ENCODE results near the gene OBSCN.

Gene OBSCN

DNA sequence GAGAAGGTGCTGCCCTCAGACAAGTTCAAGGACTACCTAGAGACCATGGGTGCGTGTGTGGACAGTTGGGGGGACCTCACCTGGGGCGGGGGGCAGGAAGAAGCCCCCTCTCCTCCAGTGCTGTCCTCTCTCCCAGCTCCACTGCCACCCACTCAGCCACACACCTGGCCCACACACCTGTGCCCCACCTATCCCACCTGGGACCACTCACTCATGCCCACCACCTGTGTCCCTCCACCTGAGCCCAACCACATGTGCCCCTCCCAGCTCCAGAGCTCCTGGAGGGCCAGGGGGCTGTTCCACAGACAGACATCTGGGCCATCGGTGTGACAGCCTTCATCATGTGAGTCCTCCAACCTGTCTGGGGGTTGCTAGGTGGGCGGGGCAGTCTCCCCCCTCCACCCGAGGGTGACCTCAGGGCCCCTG, 169.8 kb downstream of the OBSCN start:
- DNase-seq (ENCODE audit: low read depth, low spot score) = no peak

DNA sequence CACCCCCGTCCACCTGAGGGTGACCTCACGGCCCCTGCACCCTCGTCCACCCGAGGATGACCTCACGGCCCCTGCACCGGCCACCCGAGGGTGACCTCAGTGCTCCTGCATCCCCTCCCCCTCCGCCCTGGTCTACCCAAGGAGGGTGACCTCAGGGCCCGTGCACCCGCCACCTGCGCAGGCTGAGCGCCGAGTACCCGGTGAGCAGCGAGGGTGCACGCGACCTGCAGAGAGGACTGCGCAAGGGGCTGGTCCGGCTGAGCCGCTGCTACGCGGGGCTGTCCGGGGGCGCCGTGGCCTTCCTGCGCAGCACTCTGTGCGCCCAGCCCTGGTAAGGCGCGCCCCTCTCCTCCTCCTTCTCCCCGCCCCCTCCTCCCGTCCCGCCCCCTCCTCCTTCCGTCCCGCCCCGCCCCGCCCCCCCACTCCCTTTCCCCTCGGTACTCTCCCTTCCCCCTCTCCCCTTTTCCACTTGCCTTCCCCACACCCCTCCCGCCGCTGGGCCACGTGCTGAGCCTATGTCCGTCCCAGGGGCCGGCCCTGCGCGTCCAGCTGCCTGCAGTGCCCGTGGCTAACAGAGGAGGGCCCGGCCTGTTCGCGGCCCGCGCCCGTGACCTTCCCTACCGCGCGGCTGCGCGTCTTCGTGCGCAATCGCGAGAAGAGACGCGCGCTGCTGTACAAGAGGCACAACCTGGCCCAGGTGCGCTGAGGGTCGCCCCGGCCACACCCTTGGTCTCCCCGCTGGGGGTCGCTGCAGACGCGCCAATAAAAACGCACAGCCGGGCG, 170.4 kb downstream of the OBSCN start:
- DNase-seq (ENCODE audit: low read depth, low spot score) = no peak

DNA sequence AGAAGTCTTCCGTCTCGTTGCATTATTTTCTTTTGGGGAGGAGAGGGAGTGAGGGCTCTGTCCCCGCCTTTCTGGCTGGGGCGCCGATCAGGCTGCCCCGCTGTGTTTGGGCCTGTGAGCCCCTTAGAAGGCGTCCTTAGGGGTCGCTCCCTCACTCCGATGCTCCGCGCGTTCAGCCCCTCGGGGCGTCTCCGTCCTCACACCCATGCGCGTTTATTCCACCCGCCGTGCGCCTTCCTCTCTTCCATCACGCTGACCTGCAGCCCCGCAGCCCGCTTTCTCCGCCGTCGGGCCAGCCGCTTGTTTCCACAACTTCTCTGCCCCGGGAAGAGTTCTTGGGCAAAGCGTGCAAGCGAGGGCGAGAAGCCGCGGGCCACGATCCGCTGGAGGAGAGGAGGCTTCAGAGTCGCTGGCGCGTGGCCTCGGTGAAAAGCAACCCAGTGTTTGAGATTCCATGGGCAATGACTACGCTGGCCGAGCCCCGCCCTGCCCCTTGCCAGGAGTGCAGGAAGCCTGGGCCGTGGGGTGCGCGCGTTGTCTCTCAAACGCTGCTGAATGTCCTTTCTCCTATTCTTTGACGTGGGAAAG, 171.1 kb downstream of the OBSCN start:
- DNase-seq (ENCODE audit: low read depth, low spot score) = no peak

DNA sequence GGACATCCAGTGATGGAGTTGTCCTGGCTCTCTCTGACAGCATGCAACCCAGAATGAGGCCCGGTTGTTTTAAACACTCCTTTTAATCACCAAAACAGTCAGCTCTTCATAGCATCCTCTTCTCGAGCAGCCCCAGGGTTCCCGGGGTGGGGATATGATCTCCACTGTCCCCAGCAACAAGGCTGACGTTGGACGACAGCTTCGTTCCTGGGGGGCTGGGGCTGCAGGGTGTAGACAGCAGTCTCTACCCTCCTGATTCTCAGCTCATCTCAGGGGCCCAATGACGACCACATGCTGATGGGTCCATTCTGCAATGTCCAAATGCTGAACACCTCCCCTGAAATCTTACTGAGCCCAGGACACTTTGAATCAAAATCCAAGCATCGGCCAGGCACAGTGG, 171.8 kb downstream of the OBSCN start:
- no peak for DNase-seq (ENCODE audit: low read depth, low spot score)

DNA sequence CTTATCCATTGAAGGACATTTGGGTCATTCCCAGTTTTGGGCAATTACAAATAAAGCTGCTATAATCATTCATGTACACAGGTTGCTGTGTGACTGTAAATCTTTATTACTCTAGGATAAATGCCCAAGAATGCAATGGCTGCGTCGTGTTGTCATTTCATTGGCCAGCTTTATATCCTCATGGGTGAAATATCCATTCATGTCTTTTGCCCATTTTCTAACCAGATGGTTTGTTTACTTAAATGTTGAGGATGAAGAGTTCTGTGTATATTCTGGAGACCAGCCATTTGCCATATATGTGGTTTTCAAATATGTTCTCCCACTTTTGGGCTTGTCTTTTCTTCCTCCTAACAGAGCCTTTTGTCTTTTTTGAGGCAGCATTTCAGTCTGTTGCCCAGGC, 173.5 kb downstream of the OBSCN start:
- no peak for DNase-seq (ENCODE audit: low read depth, low spot score)

DNA sequence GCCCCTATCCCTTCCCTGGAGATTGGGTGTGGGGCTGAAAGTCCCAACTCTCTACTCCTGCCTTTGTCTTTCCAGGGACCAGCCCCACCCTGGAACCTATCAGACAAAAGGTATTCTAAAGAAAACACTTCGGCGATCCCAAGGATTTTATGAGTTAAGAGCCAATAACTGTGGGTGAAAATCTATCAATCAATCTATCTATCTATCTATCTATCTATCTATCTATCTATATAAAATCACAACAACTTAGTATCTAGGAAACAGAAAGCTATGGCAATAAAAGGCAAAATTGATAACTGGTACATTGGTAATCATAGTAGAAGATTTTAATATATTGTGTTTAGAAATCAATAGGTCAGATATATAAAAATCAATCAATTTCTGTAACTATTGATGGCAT, 175.9 kb downstream of the OBSCN start:
- DNase-seq (ENCODE audit: low read depth, low spot score) = no peak

DNA sequence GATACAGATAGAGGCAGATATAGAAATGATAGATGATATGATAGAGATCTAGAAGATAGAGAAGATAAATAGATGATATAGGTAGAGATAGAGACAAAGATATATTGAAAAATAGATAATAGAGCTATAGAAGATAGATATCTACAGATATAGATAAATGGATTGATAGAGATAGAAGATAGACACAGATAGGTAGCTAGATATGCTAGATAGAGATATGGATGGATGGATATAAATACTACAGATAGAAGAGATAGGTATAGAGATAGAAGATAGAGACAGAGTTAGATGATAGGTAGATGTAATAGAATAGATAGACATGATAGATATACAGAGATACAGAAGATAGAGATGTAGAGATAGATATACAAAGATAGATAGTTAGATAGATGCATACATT, 177.4 kb downstream of the OBSCN start:
- no peak for DNase-seq (ENCODE audit: low read depth, low spot score)

DNA sequence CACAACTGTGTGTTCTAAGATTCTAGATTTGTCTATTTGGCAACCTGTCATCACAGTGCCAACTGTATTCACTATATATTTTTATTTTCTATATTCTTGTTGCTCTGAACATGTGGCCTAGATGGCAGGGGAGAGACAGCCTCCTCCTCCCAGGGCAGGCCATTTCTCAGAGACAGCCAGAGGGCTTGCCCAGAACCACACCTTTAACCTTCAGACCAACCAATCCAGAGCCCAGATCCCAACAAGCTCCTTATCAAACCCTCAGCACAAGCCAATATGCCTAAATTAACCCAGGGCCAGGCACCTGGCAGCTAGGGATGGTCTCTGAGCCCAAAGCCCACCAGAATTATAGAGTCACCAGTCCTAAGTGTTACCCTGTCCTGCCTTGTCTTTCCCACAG, 179.5 kb downstream of the OBSCN start:
- no peak for DNase-seq (ENCODE audit: low read depth, low spot score)

DNA sequence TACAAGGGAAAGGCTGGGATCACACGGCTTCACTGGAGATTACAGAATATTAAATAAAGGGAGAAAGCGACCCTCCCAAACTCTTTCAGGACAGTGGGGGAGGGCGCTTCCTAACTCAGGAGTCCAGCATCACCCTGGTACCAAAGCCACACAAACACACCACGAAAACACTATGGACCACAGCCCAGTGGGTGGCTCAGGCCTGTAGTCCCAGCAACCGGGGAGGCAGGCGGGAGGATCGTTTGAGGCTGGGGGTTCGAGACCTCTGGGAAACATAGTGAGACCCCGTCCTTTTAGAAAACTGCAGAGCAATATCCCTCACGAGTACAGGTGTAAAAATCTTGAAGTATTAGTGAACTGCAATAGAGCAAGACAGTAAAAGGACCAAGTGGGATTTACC, 182.8 kb downstream of the OBSCN start:
- no peak for DNase-seq (ENCODE audit: low read depth, low spot score)

DNA sequence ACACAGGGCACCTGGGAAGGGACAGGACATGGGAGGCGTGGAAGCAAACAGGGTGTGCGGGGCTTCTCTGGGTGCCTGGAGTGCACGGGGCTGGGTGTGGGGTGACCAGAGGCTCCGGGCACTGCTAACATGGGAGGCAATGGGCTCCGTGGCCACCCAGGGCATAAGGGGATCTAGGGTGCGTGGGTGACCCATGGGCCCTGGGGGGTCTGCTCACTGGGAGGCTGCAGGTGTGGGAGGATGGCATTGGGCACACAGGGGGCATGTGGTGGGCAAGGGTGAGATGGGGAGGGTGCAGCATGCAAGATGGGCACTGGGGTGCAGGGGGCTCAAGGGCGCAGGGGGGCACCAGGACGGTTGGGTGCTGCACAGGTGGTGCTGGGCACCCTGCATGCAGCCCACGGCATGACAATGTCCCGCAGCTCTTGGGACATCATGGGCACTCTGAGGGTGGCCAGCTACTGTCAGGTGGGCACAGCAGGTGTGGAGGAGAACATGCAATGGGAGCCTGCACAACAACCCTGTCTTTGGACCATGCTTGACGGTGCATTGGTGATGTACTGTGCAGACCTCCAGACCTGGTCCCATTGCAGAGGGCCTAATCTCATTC, 183.7 kb downstream of the OBSCN start:
- no peak for DNase-seq (ENCODE audit: low read depth, low spot score)

DNA sequence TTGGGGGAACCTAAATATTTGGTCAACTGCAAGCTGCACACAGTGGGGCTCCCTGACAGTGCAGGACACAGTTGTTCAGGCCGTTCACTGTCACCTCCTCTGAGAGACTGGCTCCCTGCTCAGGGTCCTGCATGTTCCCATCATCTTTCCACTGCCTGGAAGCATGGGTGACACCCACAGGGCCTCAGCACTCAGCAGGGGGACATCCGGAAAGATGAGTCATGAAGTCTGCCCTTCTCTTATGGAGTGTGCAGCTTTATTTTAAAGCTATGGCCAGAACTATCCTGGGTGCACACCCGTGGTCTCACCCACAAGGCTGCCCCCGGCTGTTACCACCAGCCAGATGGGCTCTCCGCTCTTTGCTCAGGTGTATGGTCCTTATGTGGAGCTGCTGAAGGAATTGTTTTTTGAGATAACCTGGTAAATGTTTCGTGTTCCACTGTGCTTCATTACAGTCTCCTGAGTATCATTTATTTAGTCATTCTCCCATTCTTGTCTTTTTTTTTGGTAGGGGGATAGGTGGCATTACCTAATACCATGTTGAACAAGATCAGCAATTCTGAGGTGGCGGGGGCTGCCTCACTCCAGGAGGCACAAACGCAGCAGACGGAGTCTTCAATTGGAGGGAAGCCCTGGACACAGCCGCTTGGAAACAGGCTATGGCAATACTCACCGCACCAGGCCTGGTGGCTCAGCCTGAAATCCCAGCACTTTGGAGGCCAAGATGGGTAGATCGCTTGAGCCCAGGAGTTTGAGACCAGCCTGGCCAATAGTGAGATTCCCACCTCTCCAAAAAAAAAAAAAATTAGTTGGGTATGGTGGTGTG, 184.5 kb downstream of the OBSCN start:
- no peak for DNase-seq (ENCODE audit: low read depth, low spot score)

DNA sequence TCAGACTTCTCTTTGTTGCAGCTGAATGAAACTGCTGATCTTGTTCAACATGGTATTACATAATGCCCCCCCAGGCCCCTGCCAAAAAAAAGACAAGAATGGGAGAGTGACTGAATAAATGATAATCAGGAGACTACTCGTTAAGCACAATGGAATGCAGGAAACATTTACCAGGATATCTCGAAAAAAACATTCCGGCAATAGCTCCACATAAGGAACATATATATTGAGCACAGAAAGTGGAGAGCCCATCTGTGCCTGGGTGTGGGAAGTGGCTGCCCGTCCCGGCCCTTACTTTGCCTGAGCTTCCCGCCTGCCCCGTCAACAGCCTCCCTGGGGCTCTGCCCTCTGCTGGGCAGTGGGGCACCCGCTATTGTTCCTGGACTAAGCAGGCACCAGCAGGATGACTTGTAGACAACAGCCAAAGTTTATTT, 185.4 kb downstream of the OBSCN start:
- no peak for DNase-seq (ENCODE audit: low read depth, low spot score)

DNA sequence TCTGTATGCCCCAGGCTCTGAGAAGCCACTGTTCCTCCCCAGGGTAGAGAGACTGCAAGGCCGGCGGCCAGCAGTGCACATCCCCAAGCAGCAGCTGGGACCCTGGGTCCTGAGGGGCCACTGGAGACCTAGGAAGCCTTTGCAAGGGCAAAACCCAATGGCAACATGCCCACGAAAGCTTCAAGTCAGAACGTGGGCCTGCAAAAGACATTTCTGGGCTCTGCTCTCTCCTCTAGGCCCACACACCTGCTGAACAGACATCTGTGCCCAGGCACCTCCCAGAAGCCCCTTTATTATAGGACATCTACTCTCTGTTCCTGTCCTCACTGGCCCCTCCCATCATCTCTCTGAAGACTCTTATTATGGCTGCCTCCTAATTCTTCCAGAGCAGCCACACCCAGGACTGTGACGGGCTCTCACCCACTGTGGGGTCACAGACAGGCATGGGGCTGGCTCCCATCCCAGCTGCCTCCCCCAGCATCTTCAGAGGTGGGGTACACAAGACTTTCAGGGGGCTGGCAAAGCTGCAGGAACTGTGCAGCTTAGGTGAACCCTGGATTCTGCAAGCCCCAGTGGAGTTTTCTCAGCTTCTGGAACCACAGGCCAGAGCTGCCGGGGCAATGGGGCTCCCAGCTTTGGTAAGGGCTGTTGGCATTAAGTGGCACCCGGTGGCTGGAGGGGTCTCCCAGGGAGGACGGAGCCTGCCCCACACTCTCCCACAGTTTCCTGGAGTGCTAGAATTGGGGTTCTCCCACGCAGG, 186.1 kb downstream of the OBSCN start:
- DNase-seq (ENCODE audit: low read depth, low spot score) = no peak

DNA sequence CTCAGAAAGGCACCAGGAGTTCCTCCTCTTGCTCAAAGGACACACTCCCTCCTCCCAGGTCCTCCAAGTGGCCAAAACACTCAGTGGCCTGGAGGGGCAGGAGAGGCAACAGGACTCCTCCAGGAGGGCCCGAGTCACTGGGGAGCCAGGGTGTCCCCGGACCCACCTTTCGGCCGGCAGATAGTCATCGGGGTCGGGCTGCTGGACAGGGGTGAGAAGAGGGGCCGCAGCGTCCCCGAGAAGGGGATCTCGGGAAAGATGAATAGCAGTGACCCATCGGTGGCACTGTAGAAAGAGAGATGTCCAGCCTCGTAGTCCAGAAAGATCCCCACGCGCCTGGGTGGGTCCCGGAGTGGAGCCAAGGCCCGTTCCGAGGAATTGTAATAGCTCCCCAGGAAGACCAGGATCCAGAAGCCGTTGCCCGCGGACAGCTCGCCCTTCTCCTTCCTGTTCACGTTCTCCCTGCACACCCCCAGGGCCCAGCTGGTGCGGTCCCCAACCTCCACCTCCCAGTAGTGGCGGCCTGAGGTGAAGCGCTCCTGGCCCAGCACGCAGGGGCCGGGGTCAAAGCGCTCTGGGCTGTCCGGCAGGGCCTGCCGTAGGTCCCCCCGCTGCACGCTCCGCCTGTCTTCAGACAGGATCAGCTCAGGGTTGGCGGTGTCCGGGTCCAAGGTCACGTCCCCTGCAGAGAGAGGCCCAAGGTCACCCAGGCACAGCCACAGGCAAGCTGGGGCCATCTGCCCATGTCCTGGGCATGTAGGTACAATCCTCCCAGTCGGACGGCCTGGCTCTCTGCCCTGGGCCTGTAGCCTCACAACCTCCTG, 186.9 kb downstream of the OBSCN start:
- DNase-seq (ENCODE audit: low read depth, low spot score) = no peak

DNA sequence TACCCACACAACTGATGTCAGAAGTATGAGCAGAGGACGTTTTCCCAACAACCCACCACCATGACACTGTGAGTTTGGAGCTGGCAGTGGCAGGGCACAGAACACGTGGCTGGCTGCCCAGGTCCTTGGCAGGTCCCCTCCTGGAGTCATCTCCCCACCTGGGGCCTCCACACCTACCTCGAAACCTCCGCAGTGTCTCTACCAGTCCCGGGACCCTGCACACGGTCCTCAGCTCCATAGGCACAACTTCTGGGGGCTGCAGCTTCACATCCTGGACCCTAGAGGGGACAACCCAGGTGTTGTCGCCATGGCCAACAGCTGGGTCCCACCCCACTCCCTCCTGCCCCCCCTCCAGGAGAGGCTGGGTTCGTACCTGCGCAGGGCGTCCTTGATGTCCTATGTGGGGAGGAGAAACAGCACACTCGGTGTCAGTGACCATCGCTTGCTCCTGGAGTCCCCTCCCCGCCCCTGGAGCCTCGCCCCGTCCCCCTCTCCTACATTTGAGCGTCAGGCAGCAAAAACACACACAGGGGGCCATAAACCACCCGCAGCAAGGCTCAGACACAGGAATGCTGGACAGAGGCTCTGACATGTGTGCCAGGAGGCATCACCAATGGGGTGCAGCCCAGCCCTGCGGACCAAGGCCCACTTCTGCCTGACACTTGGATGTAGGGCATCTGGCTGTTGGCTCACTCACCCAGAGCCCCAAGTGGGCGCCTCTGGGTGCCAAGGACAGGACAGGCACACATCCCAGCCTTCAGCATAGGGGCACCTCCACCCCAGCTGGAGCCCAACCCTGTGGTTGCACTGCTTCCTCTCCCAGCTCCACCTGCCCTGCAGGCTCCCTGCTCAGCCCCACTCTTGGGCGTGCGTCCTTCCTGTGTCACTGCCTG, 189.2 kb downstream of the OBSCN start:
- no peak for DNase-seq (ENCODE audit: low read depth, low spot score)

DNA sequence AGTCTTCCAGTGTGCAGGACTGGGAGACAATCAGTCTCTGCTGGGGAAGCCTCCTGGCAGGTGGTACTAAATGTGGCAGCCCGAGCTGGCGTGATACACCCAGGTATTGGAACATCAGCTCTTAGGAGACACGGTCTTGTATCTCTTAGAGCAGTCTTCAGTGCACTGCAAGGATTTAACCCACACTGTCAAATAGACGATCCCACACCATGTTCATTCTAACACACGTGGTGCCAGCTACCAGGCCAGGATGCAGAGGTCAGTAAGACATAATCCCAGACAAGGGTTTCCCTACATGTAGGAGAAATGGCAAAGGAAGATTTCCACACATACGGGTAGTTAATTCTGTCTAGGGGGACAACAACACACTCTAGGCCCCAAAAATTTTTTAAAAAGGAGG, 190.1 kb downstream of the OBSCN start:
- DNase-seq (ENCODE audit: low read depth, low spot score) = no peak

DNA sequence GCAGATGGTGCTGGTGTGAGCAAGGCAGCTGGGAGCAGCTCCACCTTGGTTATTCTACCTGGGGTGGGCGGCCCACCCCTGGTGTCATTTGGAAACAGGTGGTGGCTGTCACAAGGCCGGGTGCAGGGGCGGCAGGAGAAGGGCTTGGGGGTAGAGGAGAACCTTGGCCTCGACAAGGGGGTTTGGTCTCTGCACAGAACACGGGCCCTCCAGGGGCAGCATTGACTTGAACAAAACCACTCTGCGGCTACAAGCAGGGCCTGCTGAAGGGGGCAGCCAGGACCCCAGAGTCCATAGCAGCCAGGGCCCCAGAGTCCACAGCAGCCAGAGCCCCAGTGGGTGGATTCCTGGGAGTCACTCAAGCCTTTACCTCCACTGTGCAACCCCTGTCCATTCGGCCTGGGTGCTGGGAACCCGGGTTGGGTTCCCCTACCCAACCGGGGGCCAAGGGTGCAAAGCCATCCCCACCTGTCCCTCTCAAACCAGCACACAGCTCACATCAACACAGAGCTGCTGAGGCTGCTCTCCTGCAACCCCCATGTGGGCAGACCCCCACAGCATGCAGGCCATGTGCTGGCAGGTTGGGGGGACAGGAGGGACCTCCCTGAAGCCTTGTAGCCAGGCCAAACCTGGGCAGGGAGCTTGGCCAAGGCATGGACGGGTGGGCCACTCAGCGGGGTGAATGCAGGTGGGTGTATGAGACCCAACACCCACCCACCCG, 191.1 kb downstream of the OBSCN start:
- no peak for DNase-seq (ENCODE audit: low read depth, low spot score)

DNA sequence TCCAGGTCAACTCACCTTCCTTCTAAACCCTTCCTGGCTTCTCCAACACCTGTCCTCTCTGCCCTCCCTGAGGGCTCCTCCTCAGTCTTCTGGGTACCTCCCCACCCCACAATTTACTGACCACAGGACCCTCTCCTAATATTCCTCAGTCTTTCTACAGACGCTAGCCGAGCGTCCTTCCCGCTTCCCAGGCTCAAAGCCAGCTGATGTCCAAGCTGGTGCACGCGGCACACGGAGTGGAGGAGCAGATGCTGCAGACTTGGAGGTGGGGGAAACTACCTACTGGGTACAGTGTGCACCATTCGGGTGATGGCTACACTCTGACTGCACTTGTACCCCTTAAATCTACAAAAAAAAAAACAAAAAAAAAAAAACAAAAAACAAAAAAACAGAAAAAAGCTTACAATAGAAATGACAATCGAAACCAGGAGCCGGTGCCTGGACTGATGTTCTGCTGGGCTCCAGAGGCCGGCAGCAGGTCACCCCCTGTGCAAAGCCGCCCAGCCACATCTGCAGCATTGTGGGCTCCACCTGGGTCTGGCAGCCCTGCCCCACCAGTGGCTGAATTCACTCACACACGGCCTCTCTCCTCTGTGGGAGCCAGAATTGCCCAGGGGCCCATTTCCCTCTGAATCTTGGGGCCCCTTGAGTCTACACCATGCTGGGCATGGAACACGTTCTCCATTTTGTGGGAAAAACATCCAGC, 191.8 kb downstream of the OBSCN start:
- DNase-seq (ENCODE audit: low read depth, low spot score) = no peak
